AG08395 (cell line): Measurements from ENCODE around the gene NRGN.

ENCODE experiments used
- DNase-seq: peaks from one replicate; pipeline ENCODE4 v3.0.0; 2012; ENCODE audit warnings: mixed read lengths, low spot score

Gene NRGN

DNA sequence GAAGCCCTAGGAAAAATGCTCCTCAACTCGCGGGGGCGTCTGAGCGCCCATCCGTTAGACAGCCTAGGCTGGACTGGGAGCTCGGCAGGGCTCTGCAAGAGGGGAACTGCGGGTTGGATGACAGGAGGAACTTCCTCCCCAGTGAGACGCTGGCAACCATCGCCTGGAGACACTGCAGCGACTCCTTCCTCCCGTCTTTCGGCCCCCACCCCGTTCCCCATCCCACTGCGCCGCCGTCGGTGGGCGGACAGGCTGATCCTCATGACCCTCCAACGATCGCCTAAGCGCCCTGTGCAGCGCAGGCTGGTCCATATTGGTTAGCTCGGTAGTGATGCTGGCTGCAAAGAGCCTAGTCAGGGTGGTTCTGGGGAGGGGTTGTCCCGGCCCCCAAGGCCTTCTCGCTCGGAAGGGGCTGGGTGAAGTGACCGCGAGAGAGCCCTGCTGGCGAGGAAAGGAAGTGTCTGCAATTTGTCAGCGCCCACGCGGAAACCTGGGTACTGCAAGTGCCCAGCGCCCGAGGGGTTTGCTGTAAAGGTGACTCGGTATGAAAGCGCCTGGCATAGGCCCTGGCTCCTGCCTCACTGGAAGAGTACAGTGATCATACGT lies 638 bp downstream of the NRGN start:
- DNase-seq = no peak

DNA sequence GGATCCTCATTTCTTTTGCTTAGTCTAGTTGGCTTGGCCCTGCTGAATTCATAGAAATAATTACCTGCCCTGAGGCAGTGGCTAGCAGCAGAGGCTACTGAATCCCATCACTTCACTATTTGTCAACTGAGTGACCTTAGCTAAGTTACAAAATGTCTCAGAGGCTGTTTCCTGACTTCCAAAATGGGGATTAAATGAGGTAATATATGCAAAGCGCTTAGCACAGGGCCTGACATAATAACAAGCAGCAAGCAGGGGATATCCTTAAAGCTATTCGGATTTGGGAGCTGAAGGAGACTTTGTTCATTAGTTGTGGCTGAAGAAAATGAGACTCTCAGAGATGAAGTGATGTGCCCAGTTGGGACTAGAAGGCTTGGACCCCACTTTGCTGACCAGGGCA lies 2.8 kb downstream of the NRGN start:
- DNase-seq = no peak

DNA sequence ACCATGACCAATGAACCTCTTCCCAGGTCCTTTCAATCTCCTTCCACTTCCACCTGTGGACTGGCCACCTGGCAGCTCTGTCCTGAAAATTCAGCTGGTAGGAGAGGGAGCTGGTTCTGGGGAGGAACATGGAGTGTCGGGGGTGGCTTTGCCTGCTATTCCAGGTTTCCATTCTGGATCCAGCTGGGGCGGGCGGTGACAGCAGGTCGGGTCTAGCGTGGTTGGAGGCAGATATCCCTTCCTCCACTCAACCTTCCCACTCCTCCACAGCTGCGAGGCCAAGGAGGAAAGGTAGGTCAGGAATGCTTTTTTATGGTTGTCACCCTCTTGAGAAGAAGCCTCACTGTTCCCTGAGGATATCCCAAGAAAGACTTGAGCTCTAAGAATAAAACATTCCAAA lies 3.3 kb downstream of the NRGN start:
- no peak for DNase-seq

DNA sequence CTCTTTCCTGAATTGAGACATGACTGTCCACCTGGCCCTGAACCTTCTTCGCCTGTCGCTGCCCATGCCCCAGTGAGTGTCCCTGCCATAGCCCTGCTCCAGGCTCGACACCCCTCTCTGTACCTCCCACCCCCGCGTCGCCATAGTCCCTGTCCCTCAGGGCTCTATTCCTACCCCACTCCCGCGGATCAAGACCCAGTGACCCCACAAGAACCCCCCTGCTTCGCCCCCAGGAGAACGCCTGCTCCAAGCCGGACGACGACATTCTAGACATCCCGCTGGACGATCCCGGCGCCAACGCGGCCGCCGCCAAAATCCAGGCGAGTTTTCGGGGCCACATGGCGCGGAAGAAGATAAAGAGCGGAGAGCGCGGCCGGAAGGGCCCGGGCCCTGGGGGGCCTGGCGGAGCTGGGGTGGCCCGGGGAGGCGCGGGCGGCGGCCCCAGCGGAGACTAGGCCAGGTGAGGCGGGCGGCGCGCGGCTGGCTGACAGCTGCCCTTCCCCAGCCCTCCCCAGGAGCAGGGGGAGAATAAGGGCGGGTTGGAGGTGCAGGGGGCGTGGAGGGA lies 5.6 kb downstream of the NRGN start:
- no peak for DNase-seq

- DNase-seq = no peak
These were observed 6.3 kb downstream of the NRGN start for GRCh38 chr11:124745835-124746620.

DNA sequence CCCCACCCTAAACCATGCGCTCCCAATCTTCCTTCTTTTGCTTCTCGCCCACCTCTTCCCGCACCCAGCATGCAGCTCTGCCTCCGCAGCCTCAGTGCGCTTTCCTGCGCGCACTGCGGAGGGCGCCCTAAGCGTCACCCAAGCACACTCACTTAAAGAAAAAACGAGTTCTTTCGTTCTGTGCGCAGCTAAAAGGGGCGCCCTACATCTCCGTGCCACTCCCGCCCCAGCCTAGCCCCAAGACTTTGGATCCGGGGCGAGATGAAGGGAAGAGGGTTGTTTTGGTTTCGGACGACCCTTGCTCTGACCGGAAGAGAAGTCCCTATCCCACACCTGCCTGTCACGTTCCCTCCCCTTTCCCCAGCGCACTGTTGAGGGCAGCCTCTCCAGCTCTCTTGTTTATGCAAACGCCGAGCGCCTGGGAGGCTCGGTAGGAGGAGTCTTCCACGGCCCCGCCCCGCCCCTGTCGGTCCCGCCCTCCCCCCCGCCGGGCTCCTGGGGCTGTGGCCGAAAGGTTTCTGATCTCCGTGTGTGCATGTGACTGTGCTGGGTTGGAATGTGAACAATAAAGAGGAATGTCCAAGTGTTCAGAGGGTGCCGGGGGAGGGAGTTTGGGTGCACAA lies 7.0 kb downstream of the NRGN start:
- DNase-seq = peak; percentile 90

GRCh38 chr11:124747406-124748099 lies 7.8 kb downstream of the NRGN start:
- DNase-seq = no peak

GRCh38 chr11:124748100-124748418 lies 8.3 kb downstream of the NRGN start:
- no peak for DNase-seq

- no peak for DNase-seq
These were observed 9.0 kb downstream of the NRGN start for GRCh38 chr11:124748481-124749343.

DNA sequence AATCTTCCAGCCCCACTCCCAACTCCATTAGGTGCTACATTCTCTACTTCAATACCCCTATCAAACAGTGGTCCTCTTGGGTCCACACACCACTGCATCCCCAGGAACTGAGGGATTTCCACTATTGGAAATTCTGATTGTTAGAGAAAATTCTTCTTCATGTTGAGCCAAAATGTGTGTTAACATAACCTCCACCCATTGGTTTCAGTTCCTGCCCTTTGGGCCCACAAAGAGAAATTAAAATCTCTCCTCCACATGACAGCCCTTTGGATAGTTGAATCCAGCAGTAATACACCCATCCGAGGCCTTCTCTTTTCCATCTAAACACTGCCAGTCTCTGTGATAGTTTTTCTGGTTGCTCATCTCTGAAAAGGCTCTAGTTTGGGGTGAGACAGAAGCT lies 10.2 kb downstream of the NRGN start:
- DNase-seq = no peak

- no peak for DNase-seq
These were observed 11.6 kb downstream of the NRGN start for GRCh38 chr11:124751391-124751740.

- DNase-seq = no peak
These were observed 12.2 kb downstream of the NRGN start, which contains the start of gene VSIG2 for GRCh38 chr11:124751741-124752470. TSS of gene VSIG2 (minus strand) at chr11:124752255. CDS start at chr11:124752137, 118 bp downstream.

- no peak for DNase-seq
These were observed 12.8 kb downstream of the NRGN start for GRCh38 chr11:124752471-124753102.

DNA sequence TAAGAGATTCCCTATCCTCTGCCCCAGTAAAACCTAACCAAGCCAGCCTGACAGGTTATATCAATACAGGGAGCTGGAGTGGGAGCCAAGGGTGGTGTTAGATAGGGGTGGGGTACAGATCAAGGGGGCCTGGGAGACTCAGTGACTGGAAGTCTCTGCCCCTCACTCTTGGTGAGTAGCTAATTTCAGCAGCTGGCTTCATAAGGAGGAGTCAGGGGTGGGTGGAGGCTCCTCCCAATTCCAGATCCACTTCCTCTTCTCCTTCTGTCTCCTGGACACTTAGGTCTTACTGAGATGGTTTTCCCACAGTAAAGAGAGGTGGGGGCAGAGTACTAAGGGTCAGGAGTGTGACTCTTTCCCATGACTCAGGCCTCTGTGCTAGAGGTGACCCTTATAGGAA lies 13.5 kb downstream of the NRGN start:
- no peak for DNase-seq

- DNase-seq = no peak
These were observed 13.9 kb downstream of the NRGN start for GRCh38 chr11:124753624-124754023.

DNA sequence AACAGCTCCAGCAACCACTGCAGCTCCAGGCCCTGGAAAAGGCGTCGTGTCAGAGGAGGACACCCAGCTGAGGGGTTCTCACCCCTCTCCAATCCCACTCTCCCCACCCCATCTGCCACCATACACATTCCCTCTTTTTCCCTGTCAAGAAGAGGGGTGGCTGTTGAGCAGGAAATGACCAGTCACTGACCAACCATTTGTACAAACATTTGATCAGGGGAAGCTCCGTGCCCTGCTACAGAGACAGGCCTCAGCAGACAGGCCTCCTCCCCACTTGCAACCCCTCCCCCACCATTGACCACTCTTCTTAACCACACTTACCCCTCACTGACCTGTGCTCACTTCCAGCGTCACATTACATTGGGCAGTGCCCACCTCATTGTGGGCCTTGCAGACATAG lies 14.6 kb downstream of the NRGN start:
- no peak for DNase-seq

DNA sequence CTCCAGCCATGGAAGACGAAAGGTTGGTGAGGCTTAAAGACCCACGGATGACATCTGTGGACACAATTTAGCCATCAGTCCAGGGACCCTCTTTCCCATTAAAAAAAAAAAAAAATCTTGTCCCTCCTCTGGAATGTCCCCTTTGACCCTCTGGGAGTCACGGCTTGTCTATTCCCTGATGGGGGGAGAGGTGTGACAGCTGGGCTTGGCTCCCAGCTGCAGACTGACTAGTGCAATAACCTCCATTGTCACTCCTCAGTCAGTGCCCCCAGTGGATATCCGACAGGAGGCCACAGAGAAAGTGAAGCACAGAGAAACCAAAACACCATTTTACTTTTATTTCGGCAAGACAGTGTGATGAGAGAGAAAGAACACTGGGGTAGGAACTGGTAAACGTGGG lies 15.0 kb downstream of the NRGN start:
- no peak for DNase-seq

DNA sequence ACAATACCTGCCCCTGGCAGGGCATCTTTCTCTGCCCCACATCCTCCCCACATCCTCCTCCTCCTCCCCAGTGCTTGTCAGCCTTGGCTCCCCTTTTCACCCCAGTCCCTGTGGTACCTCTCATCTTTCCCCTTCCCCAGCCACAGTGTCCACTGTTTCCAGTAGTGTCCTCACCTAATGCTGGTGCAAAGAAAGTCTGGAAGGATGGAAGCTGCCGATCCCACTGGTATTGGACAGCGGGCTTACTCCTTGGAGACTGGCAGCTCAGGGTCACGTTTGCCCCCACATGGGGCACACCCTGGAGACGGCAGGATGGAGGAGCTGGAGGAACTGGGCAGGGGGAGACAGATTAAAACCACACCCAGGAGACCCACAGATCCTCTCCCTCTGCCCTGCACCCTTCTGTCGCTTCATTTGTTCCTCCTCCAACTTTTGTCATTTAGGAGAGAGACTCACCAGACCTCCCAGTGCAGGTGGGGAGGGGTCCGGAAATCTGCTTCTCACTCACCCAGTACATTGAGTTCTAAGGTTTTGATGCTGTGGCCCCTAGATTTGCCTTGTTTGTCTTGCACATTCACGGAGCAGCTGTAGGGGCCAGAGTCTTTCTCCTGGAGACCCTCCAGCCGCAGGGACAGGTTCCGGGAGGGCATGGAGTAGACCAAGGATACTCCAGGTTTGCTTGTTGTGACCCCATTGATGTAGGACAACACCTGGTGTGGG lies 16.5 kb downstream of the NRGN start:
- no peak for DNase-seq

- no peak for DNase-seq
These were observed 17.0 kb downstream of the NRGN start for GRCh38 chr11:124756753-124757227.

DNA sequence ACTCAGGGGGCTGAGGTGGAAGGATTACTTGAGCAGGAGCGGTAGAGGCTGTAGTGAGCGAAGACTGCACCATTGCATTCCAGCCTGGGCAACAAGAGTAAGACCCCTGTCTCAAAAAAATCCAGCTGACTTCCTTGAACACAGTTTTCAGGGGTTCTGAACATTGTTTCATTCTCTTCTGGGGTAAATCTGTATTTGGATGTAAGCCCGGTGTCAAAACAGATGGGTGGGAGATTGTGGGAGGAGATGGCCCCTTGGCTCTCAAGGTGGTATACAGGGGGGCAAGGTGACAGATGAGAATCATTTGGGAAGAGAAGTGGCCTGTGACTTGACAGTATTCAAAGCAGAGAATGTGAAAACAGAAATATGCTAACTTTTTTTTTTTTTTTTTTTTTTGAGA lies 17.6 kb downstream of the NRGN start:
- no peak for DNase-seq
